Endothelial cell of hepatic sinusoid (primary cell): ENCODE results near the gene ACLY.

Source experiments
- in situ Hi-C: cut with HindIII; loops from 2 replicates; pipeline ENCODE4 v1.10.0; 2017; ENCODE audit warnings: low sequenced_read_pairs

Gene ACLY

DNA sequence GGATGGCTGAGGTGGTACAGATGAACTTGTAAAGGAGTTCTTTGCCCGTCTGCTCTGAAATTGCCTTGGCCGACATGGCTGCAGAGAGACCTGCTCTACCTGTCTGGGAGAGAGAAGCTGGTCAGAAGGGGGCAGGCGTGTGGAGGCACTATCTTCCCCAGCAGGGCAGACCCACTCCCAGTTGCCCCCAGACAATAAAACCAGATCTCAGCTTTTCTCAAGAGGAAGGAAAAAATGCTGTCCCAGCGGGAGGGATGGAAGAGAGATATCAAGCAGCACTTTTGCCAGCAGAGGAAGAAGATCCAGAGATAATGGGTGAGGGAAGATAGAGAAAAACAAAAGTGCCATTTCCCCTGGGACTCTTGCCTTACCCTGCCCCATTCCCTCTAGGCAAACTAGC, 5.0 kb downstream of the ACLY start:
- in situ Hi-C loops = no loop called here

DNA sequence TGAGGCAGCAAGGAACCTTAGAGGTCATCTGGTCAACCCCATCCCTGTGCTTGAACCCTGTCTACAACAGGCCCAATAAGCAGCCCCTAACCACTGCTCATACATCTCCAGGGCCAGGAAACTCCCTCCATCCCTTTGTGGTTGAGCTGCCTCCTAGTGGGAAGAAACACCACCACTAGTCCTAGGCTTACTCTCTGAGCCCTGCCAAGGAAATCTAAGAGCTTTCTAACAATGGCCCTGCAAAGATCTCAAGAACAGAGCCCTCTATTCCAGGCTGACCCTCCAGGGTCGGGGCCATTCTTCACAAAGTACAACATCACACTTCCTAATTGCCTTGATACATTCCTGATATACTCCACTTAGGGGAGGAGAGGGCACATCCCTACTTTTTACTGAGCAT, 5.8 kb downstream of the ACLY start:
- in situ Hi-C loops = no loop called here

DNA sequence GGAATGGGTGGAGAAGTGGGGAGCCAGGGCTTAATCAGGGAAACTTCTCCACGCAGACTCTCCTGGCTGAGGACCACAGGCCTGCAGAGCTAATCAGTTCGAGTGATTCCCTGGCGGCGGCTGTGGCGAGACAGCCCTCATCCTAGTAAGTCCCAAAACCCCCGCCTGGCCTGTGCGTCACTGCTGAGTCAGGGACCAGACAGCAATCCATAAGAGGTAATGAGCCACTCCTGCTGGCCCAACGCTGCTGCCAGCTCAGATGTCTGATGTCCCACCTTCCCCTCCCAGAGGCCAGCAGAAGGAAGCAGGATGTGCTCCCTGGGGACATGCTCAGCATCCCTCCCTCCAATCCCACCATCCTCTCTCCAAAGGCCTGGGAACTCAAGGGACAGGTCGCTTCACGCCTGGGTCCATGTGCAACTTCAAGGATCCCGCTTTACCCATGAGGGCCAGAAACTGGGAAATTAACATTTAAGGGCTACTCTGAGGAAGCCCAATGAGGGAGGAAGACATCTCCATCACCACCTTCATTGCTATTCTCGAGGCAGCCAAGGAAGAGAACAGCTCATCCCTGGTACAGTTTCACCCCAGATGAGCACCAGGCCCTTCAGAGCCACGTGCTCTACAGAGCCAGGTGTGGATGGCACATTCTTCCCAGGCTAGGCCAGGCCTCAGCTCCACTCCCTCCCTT, 7.9 kb downstream of the ACLY start:
- in situ Hi-C loops = no loop called here

DNA sequence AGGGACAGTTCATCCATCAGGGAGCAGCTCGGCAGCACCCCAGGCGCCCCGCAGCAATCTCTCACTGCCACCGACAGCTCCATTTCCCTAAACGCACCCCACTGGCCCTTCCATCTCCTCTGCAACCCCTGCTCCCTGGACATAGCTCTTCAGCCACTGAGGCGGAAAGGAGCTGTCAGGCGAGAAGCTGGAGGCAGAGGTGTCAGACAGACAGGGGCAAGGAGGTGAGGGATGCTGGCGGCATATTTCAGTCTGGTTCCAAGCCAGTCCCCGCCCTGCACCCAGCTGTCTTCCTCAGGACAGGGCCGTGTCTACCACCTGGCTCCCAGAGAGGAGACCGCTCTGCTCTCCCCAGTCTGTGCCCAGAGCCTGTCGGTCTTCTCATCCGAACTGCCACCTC, 9.7 kb downstream of the ACLY start:
- in situ Hi-C loops = no loop called here

DNA sequence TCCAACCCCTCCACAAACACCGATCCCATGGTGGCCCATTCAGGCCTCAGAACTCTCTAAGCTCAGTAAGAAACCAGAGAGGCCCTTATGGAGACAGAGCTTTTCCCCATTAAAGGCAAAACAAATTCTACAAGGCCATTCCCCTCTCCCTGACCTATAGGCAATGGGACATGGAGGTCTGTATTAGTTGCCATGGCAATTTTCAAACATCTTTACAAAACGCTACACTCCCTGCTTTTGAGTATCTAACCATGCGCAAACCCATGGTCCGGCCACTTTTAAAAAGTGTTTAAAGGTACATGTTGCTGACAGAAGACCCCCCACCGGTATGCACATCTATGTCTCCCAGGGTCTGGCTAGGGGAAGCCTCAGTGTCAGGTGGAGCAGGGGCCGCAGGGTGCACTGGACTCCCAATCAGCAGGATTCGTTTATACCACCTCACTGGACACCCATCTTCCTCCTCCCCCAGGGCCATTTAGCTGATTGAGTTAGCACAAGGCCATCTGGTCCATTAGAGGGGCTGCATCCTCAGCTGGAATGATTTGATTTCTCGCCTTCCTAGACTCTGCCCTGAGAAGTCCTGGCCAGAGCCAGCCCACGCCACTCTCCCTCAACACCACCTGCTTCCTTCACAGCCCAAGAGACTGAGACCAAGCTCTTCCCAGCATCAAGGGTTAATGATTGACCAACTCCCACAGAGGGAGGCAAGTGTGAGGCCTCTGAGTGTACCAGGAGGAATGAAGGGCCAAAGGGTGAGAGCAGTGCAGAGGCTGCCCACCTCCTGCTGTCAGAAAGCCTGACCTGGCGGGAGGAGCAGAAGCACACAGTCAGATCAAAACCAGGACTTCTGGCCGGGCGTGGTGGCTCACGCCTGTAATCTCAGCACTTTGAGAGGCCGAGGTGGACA, 10.9 kb downstream of the ACLY start:
- in situ Hi-C loops = no loop called here

DNA sequence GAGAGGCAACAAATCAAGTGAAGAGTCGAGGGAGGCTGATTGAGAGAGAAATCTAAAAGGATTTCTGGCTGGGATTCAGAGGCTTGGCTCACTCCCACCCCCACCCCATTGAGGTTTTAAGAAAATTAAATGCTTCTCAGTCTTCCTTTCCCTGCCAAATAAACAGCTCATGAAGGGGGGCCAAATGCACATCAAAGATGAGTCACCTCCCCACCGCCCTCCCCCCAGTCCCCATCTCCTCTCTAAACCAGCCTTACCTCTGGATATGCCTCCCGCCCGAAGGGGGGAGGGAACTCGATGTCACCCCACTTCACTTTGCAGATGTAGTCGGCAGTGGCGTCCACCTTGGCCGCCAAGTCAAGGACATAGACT, 11.6 kb downstream of the ACLY start:
- in situ Hi-C loops = no loop called here

DNA sequence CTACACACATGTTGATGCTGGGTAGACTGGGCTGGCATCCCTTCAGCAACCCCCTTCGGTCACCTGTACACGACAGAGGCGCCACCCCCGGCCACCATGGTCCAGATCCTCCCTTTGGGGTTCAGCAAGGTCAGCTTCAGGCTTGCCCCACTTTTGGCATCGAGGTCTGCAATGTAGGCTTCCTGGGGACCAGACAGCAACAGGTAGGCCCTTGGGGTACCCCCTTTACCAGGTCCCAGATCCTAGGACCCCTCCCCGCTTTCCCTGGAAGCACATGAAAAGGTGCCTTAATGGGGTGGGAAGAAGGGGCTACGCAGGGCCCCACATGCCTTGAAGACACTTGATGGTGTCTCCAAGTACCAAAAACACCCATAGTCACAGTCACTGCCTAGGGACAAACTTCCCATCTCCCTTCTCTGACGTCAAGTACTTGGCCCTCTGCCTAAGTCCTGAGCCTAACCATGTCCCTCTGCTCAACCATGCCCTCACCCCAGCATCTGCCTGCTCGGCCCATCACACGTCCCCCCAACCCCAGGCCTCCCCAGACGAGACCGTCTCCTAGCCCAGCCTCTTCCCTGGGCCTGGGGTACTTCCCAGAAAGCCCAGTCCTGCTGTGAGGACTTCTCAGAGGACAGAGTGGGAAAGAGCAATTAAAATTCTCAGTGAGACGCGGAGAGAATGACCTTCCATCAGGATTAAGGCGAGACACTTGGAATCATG, 12.1 kb downstream of the ACLY start:
- in situ Hi-C loops = no loop called here

DNA sequence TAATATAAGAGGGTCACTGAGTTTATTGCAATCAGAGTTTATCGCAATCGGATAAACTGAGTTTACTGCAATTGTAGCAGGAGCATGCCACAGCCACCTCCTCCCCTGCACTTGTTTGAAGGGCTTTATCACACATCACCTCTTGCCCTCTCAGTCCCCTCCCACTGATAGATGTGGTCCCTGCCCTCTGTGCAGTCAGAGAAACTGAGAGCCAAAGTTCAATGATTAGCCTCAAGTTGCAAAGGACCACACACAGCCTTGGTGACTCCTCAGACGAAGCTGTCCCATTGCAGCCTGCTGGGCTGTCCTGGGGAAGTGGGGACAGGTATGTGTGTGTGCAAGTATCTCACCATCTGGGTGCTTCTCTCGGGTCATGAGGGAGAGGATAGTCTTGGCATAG, 13.6 kb downstream of the ACLY start:
- in situ Hi-C loops = no loop called here

DNA sequence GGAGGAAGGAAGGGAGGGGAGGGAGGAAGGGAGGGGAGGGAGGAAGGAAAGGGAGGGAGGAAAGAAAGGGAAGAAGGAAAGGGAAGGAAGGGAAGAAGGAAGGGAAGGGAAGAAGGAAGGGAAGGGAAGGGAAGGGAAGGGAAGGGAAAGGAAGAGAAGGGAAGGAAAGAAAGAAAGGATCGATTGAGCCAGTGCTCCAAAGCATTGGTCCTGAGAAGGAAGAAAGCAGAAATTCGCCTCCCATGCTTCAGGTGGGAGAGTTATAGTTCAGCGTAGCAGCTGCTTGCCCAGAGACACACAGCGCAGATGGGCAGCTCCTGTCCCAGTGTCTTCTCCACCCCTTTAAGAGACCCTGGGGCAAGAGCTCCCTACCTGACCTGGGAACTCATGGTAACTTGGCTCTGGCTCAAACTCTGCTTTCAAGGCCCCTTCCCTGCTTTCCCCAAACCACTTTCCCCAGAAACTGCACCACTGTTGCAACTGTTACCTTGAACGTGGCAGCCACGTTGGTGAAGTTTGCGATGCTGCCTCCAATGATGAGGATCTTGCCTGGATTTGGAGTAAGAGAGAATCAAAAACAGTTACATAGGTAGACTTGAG, 14.4 kb downstream of the ACLY start:
- in situ Hi-C loops = no loop called here

DNA sequence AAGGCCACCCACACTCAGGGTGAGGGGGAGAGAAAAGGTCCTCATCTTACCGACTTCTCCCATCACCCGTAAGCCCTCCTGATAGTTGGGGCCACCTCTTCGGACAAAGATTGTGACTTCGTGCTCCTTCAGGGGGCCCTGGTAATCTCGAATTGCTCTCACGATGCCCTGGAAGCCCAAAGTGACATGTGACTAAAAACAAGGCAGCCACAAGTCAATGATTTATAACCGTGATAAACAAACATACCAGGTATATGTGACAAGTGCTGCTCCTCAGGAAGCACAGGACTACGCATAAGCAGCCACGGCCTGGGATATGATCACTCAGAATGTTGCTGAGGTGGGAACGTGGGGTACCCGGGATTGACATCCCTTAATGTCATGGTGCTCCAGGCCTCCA, 17.1 kb downstream of the ACLY start:
- in situ Hi-C loops = no loop called here

DNA sequence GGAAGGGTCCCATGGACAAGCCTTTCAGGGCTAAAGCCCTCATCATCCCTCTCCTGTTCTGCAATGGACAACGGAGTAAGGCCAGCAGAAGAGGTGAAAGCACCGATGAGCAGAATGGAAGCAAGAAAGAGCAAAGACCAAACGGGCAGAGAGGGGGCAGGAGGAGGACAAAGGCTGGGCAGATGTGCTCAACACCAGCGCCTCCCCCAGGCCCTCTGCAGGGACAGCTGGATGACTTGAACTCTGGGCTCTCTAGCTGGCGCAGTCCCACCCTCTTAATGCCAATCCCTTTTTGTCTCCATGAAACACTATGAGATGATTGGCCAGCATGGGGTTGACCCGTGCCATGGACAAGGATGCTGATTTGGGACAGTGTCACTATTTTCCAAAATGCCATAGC, 22.0 kb downstream of the ACLY start:
- in situ Hi-C loops = no loop called here

DNA sequence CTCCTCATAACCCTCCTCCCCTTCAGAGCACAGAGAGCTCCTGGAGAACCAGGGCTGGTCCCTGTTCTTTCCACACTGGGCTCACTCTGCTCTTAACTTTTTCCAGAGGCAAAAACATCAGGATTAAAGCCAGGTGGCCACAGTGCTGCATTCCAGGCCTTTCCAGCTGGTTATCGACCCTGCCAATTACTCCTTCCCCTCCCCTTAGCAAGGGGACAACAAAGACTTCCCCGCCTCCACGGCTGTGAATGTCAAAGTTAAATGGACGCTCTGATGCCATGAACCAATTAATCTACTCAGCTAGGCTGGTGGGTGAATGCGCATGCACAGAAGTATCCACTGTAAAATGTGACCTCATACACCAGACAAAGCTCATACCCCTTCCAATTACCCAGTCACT, 23.1 kb downstream of the ACLY start:
- in situ Hi-C loops = no loop called here

DNA sequence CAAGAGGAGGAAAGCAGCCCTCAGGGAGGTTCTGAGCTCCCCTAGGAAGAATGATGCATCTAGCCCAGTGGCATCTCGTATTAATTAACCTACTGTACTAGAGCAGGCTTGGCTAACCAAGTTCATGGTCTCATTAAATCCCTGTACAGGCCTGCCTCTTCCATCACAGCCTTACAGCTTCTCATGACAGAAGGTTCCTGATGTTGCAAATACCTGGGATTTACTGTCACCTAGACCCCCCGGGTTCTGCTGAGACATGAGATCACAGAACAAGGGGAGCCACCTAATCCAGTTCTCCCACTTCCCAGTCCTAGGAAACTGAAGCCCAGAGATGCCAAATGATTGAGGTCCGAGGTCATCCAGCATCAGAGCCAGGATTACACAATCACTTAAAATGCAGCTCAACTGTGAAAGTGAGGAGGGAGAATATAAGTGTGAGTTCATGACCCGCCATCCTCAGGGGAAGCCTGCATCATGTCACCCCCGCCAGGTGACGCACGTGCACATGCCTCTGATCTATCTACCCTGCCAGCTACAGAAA, 23.9 kb downstream of the ACLY start:
- in situ Hi-C loops = loop anchor here (5.0 kb wide), 1 partner anchor 87 kb away; no protein-coding TSS in a partner anchor

DNA sequence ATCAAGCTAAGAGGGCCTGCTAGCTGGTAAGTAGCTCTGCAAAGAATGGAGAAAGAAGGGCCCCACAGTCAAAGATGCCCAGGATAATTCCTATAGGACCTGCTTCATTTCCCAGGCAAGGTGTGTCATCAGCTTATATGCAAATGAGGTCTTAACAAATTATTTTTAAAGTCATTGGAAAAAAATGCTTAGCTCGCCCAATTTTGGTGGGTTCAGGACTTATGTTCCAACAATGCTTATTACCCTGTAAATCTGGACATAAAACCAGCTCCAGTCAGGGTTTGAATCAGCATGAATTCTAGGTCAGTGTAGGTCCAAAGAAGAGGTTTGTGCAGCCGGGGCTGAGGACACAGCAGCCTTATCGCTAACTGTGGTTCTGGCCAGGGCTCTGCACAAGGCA, 25.4 kb downstream of the ACLY start:
- in situ Hi-C loops = loop anchor here (5.0 kb wide), 1 partner anchor 89 kb away; no protein-coding TSS in a partner anchor

DNA sequence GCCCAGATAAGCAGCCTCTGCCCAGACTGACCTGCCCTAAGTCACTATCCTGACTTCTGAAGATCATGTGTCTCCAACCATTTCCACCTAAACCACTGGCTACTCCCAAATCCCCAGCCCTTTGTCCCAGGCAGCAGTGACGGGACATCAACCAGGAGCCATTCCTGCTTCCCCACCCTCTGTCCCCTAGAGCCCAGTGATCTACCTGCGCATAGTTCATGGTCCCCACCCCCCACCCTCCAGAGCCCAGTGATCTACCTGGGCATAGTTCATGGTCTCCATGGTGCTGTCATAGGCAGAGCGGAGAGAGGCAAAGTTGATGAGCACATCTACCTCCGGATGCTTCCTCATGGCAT, 26.8 kb downstream of the ACLY start:
- in situ Hi-C loops = loop anchor here (5.0 kb wide), 1 partner anchor 90 kb away; no protein-coding TSS in a partner anchor

DNA sequence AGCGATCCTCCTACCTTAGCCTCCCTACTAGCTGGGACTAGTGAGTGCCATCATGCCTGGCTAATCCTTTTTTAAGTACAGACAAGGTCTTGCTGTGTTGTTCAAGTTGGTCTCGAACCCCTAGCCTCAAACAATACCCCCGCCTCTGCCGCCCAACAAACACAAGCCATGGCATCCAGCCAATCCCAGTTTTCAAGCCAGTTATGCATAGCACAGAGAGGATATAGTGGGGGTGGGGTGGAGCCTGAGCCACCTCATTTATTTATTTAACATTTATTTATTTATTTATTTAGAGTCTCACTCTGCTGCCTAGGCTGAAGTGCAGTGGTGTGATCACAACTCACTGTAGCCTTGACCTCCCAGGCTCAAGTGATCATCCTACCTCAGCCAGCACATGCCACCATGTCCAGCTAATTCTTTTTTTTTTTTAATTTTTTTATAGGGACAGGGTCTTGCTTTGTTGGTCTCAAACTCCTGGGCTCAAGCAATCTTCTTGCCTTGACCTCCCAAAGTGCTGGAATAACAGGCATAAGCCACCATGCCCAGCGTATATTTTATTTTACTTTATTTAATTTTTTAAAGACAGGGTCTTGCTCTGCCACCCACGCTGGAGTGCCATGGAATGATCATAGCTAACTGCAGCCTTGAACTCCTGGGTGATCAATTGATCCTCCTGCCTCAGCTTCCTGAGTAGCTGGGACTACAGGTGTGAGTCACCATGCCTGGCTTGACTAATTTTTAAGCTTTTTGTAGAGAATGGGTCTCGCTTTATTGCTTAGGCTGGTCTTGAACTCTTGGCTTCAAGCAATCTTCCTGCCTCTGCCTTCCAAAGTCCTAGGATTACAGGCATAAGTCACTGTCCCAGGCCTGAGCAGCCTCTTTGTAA, 27.4 kb downstream of the ACLY start:
- in situ Hi-C loops = loop anchor here (5.0 kb wide), 1 partner anchor 91 kb away; no protein-coding TSS in a partner anchor

DNA sequence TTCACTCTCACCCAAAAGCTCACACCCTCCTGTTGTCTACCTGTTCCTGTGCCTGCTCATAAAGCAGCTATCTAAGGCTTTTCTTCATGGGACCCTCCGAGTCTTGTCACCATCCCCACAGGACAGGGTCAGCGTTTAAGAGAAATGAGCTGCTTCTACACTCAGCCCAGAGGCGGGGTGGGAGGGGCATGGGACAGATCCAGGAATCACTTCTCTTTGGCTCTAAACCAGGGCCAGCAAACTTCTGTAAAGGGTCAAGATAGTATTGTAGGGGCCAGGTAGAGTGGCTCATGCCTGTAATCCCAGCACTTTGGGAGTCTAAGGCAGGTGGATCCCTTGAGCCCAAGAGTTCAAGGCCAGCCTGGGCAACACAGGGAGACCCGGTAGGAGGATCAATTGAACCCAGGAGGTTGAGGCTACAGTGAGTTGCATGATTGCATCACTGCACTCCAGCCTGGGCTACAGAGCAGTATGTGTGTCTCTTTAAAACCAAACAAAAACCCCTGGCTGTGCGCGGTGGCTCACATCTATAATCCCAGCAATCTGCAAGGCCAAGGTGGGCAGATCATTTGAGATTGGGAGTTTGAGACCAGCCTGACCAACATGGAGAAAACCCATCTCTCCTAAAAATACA, 30.3 kb downstream of the ACLY start:
- in situ Hi-C loops = no loop called here

DNA sequence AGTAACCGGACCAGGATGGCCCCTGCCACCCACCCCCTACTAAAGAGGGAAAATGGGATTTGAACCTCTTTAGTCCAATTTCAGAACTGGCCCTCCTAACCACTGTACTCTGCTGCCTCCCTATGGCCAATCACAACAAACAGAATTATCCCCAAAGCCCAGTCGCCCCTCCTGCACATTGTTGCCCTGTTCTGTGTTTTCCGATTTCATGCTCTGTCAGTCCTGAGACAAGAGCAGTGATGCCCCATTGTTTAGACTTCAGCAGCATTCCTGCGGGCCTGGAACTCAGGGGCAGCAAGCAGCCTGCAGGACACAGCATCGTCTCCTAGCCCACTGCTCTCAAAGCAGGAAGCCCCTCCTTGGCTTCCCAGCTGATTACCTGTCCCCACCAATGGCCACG, 33.0 kb downstream of the ACLY start:
- in situ Hi-C loops = no loop called here

DNA sequence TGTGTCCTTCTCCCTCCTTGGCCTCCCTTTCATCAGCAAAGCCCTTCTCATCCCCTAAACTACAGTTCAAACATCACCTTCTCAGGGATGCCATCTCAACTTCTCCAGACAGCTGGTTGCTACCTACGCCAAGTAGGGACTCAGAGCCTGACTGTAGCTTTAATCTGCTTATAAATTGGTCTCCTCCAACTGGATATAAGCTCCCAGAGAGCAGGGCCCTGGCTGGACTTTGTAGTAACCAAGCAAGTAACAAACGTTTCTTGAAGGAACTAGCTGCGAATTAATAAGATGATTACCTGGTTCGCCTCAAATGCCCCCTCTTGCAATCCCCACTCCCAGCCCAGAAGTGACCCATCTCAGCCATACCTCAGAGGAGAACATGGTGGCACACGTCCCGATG, 36.0 kb downstream of the ACLY start:
- in situ Hi-C loops = no loop called here
